HepG2 (cell line): ENCODE measurements around the gene SPAG7. TPM values are rescaled to one million over a fixed set of nuclear protein-coding genes. Genes with fewer than 3 reads are reported as not detected.
A peak's percentile ranks its signal among the peaks of the same experiment; 100 is the strongest.

Experiments used
- ADNP ChIP-seq: sonication (generic); formaldehyde crosslinking; IDR thresholded peaks from 2 replicates; pipeline ENCODE4 v1.4.0; 2020; ENCODE audit warnings: missing genetic modification reagents
- ARNT ChIP-seq: fragments of 450-650 bp; IDR thresholded peaks from 2 replicates; pipeline ENCODE4 v1.6.1; 2017
- DPF2 ChIP-seq: sonication (generic); formaldehyde crosslinking; IDR thresholded peaks from 2 replicates; pipeline ENCODE4 v1.4.0; 2020; ENCODE audit warnings: mild to moderate bottlenecking, low read depth, missing genetic modification reagents, borderline replicate concordance
- FOXK2 ChIP-seq: fragments of 450-650 bp; IDR thresholded peaks from 2 replicates; pipeline ENCODE4 v1.6.1; 2016
- GPN1 ChIP-seq: sonication (generic); formaldehyde crosslinking; IDR thresholded peaks from 2 replicates; pipeline ENCODE4 v1.5.1; 2020; ENCODE audit warnings: missing genetic modification reagents, borderline replicate concordance
- KAT8 ChIP-seq: IDR thresholded peaks from 2 replicates; pipeline ENCODE4 v1.6.1; 2016; ENCODE audit warnings: missing genetic modification reagents, missing compliant biosample characterization
- NCOA5 ChIP-seq: sonication (generic); formaldehyde crosslinking; IDR thresholded peaks from 2 replicates; pipeline ENCODE4 v1.4.0; 2020; ENCODE audit warnings: missing genetic modification reagents
- PITX1 ChIP-seq: sonication (generic); formaldehyde crosslinking; IDR thresholded peaks from 2 replicates; pipeline ENCODE4 v1.5.1; 2020; ENCODE audit warnings: mild to moderate bottlenecking, missing genetic modification reagents
- PLSCR1 ChIP-seq: sonication (generic); formaldehyde crosslinking; IDR thresholded peaks from 2 replicates; pipeline ENCODE4 v1.5.0; 2020; ENCODE audit warnings: missing genetic modification reagents, mild to moderate bottlenecking, borderline replicate concordance
- PRMT3 ChIP-seq: sonication (generic); formaldehyde crosslinking; IDR thresholded peaks from 2 replicates; pipeline ENCODE4 v1.8.1; 2022; ENCODE audit warnings: low read depth, mild to moderate bottlenecking, moderate library complexity, missing genetic modification reagents, borderline replicate concordance
- RARA ChIP-seq: IDR thresholded peaks from 2 replicates; pipeline ENCODE4 v1.6.1; 2016; ENCODE audit warnings: missing genetic modification reagents, missing compliant biosample characterization
- RXRB ChIP-seq: IDR thresholded peaks from 2 replicates; pipeline ENCODE4 v1.6.1; 2016; ENCODE audit warnings: borderline replicate concordance, missing genetic modification reagents, missing compliant biosample characterization
- TGIF2 ChIP-seq: IDR thresholded peaks from 2 replicates; pipeline ENCODE4 v1.6.1; 2016; ENCODE audit warnings: control low read depth, missing compliant biosample characterization
- TMF1 ChIP-seq: sonication (generic); formaldehyde crosslinking; IDR thresholded peaks from 2 replicates; pipeline ENCODE4 v1.8.1; 2022; ENCODE audit warnings: low read depth, missing genetic modification reagents
- U2AF2 ChIP-seq: fragments of 200-400 bp; formaldehyde crosslinking; IDR thresholded peaks from 2 replicates; pipeline ENCODE4 v1.6.1; 2017; ENCODE audit warnings: low read depth, mild to moderate bottlenecking, low read length
- ZNF121 ChIP-seq: sonication (generic); formaldehyde crosslinking; IDR thresholded peaks from 2 replicates; pipeline ENCODE4 v1.5.0; 2020; ENCODE audit warnings: mild to moderate bottlenecking, missing genetic modification reagents
- ZNF232 ChIP-seq: sonication (generic); formaldehyde crosslinking; IDR thresholded peaks from 2 replicates; pipeline ENCODE4 v1.4.0; 2020; ENCODE audit warnings: missing genetic modification reagents, borderline replicate concordance
- ZNF615 ChIP-seq: sonication (generic); formaldehyde crosslinking; IDR thresholded peaks from 2 replicates; pipeline ENCODE4 v1.5.0; 2020; ENCODE audit warnings: mild to moderate bottlenecking, missing genetic modification reagents, borderline replicate concordance
- ZNF709 ChIP-seq: sonication (generic); formaldehyde crosslinking; IDR thresholded peaks from 2 replicates; pipeline ENCODE4 v1.5.0; 2020; ENCODE audit warnings: mild to moderate bottlenecking, missing genetic modification reagents
- ZNF749 ChIP-seq: sonication (generic); formaldehyde crosslinking; IDR thresholded peaks from 2 replicates; pipeline ENCODE4 v1.8.0; 2022; ENCODE audit warnings: mild to moderate bottlenecking, missing genetic modification reagents, moderate library complexity, borderline replicate concordance
- ZNF784 ChIP-seq: sonication (generic); formaldehyde crosslinking; IDR thresholded peaks from 2 replicates; pipeline ENCODE4 v1.5.1; 2020; ENCODE audit warnings: missing genetic modification reagents, mild to moderate bottlenecking, borderline replicate concordance
- ZSCAN30 ChIP-seq: sonication (generic); formaldehyde crosslinking; IDR thresholded peaks from 2 replicates; pipeline ENCODE4 v1.5.0; 2020; ENCODE audit warnings: mild to moderate bottlenecking, missing genetic modification reagents
- polyA plus RNA-seq, 8 experiments: library from polyadenylated mRNA; depleted of rRNA in 3 of 8; stranded (reverse) in 7 of 8; unstranded in 1 of 8; fragments of >200 nt; fragmentation: Illumina TruSeq in 4 of 8; extraction: Trizol in 4 of 8; gene quantifications; 2 replicates each; pipeline versions ENCODE4 v1.2.1 to v1.2.3, GENCODE V29; 2011 to 2016; ENCODE audit warnings: low read depth in 4 of 8, missing spikeins in 1 of 8, mixed read lengths in 1 of 8; ENCODE audit not compliant: insufficient read depth in 1 of 8
- total RNA-seq, 5 experiments: library from RNA; depleted of rRNA; stranded (reverse); fragments of >200 nt; fragmentation: Illumina TruSeq; extraction: Trizol; gene quantifications; 2 replicates each; pipeline ENCODE4 v1.2.3, GENCODE V29; 2016; ENCODE audit warnings: low read depth in 1 of 5
- TF ChIP-seq, protein P1 (sequence below), 2 experiments: sonication (generic) in 1 of 2; formaldehyde crosslinking in 1 of 2; IDR thresholded peaks; 2 replicates each; pipeline versions ENCODE4 v1.4.0 to v1.6.1; 2016 to 2020; ENCODE audit warnings: borderline replicate concordance in 1 of 2, low read depth in 1 of 2, mild to moderate bottlenecking in 1 of 2, missing genetic modification reagents in 1 of 2
- TF ChIP-seq, protein P2 (sequence below): sonication (generic); formaldehyde crosslinking; IDR thresholded peaks from 2 replicates; pipeline ENCODE4 v1.8.0; 2022; ENCODE audit warnings: mild to moderate bottlenecking, missing genetic modification reagents, moderate library complexity

The SPAG7 gene
- total and polyA plus RNA-seq, 2 of the 13 experiments (the other 11 are each of a cell fraction or from before 2014, with no cell fraction given): 51.0 to 59.0 TPM

- TF ChIP-seq RXRB (CRISPR knock-in tag): peak; percentile 84
- no peak for TF ChIP-seq ADNP
- no peak for TF ChIP-seq ZSCAN30
- peak; percentile 80 for TF ChIP-seq RARA (CRISPR knock-in tag)
- TF ChIP-seq PLSCR1: no peak
- 0 out of 2 replicates have a peak, but pooled peaks have one; percentile 25 for TF ChIP-seq NCOA5 (CRISPR knock-in tag)
- 0 out of 2 replicates have a peak, but pooled peaks have one; percentile 11 for TF ChIP-seq KAT8
- TF ChIP-seq ZNF749 (CRISPR knock-in tag): 0 out of 2 replicates have a peak, but pooled peaks have one; percentile 52
- TF ChIP-seq, protein P1, sequence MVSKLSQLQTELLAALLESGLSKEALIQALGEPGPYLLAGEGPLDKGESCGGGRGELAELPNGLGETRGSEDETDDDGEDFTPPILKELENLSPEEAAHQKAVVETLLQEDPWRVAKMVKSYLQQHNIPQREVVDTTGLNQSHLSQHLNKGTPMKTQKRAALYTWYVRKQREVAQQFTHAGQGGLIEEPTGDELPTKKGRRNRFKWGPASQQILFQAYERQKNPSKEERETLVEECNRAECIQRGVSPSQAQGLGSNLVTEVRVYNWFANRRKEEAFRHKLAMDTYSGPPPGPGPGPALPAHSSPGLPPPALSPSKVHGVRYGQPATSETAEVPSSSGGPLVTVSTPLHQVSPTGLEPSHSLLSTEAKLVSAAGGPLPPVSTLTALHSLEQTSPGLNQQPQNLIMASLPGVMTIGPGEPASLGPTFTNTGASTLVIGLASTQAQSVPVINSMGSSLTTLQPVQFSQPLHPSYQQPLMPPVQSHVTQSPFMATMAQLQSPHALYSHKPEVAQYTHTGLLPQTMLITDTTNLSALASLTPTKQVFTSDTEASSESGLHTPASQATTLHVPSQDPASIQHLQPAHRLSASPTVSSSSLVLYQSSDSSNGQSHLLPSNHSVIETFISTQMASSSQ (IDR thresholded peaks at IDR 0.05; ENCODE audit: low read depth): no peak
- TF ChIP-seq, protein P1 (CRISPR knock-in tag; IDR thresholded peaks at IDR 0.05; ENCODE audit: borderline replicate concordance): peak; percentile 37; the same call in 1 of the 2 replicates
- peak; percentile 67; the same call in 1 of the 2 replicates for TF ChIP-seq ZNF784 (CRISPR knock-in tag)
- TF ChIP-seq DPF2 (CRISPR knock-in tag): no peak
- no peak for TF ChIP-seq ZNF121 (CRISPR knock-in tag)
- no peak for TF ChIP-seq U2AF2
- TF ChIP-seq PITX1: no peak; the same call in none of the 2 replicates
- TF ChIP-seq GPN1: no peak
- TF ChIP-seq TMF1 (CRISPR knock-in tag): no peak
- TF ChIP-seq ZNF615 (CRISPR knock-in tag): no peak
- TF ChIP-seq, protein P2, sequence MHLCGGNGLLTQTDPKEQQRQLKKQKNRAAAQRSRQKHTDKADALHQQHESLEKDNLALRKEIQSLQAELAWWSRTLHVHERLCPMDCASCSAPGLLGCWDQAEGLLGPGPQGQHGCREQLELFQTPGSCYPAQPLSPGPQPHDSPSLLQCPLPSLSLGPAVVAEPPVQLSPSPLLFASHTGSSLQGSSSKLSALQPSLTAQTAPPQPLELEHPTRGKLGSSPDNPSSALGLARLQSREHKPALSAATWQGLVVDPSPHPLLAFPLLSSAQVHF (CRISPR knock-in tag): 0 out of 2 replicates have a peak, but pooled peaks have one; percentile 50
- peak; percentile 68; the same call in 1 of the 2 replicates for TF ChIP-seq ZNF232
- no peak for TF ChIP-seq PRMT3
- TF ChIP-seq ARNT: no peak
- TF ChIP-seq FOXK2: no peak
- TF ChIP-seq TGIF2 (CRISPR knock-in tag): peak; percentile 51; the same call in 1 of the 2 replicates
- 0 out of 2 replicates have a peak, but pooled peaks have one; percentile 61 for TF ChIP-seq ZNF709 (CRISPR knock-in tag)
Measured at GRCh38 chr17:4949321-4950074, 18.1 kb downstream of the SPAG7 start (continued).
